Measurements from ENCODE around the gene ZNF699. TPM values are rescaled to one million over a fixed set of nuclear protein-coding genes. Genes with fewer than 3 reads are reported as not detected.

Gene ZNF699
- total and polyA plus RNA-seq, 8 donors = 0.96 to 3.4 (median 1.3) TPM

DNA sequence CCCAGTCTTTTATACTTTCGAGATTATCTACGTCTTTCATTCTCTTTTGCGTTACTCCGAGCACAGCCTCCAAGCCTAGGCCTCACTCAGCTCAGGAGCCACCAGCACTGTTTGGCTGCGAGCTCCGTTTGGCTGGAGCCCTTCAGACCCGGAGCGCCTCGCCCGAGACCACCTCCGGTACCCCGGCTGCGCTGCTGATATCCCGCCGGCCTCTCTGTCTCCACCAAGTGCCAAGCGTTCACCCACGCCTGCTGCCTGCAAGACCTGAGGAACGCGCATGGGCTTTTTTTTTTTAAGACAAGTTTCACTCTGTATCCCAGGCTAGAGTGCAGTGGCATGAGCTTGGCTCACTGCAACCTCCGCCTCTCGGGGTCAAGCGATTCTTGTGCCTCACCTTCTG lies 39.0 kb upstream of the ZNF699 start:
- ATAC-seq = no peak
- FAIRE-seq = no peak
- no peak for DNase-seq
- H3K27ac ChIP-seq = no peak overlapping the region
- H3K36me3 ChIP-seq = peaks cover 0 to 2% (median 1%) of the 10 kb centered on the region in 3 donors
- intact Hi-C loops (cut with DNase I) = no loop called here
- no peak overlapping the region for H3K4me3 ChIP-seq
- WGBS, 2 donors = 95 to 96% methylated on average over 22 of the region's 22 CpGs
- H3K9me3 ChIP-seq = no peaks in the 10 kb centered on the region
- H3K4me1 ChIP-seq = no peaks in the 10 kb centered on the region
- H3K27me3 ChIP-seq = no peaks in the 10 kb centered on the region
- TF ChIP-seq, protein P1, sequence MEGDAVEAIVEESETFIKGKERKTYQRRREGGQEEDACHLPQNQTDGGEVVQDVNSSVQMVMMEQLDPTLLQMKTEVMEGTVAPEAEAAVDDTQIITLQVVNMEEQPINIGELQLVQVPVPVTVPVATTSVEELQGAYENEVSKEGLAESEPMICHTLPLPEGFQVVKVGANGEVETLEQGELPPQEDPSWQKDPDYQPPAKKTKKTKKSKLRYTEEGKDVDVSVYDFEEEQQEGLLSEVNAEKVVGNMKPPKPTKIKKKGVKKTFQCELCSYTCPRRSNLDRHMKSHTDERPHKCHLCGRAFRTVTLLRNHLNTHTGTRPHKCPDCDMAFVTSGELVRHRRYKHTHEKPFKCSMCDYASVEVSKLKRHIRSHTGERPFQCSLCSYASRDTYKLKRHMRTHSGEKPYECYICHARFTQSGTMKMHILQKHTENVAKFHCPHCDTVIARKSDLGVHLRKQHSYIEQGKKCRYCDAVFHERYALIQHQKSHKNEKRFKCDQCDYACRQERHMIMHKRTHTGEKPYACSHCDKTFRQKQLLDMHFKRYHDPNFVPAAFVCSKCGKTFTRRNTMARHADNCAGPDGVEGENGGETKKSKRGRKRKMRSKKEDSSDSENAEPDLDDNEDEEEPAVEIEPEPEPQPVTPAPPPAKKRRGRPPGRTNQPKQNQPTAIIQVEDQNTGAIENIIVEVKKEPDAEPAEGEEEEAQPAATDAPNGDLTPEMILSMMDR (IDR thresholded peaks at IDR 0.05) = no peak

DNA sequence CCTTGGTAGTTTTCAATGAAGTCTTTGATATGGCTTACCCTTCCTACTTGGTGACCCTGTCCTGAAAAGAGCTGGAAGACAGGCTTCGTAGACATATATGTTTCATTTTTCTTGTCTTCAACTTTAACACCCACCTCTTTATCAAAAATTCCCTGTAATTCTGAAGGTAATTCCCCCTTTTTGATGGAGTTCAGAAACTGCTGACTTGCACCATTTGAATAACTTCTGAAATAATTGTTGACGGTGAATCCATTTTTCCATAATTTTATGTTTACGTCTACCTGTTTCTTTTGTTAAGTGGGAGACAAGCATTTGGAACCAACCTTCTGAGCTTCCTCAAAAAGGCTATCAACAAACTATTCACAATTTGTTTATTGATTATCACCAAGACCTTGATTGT lies 38.6 kb upstream of the ZNF699 start:
- Histone ChIP-seq H3K36me3 (peaks cover 0 to 6% (median 5%) of the 10 kb centered on the region in 3 donors), H3K4me1 (no peaks in the 10 kb centered on the region), H3K9me3 (no peaks in the 10 kb centered on the region), H3K27ac (no peak overlapping the region), H3K4me3 (no peak overlapping the region), H3K27me3 (no peaks in the 10 kb centered on the region)
- DNase-seq (no peak), ATAC-seq (no peak), FAIRE-seq (no peak)
- TF ChIP-seq, protein P1 (IDR thresholded peaks at IDR 0.05) = no peak
- intact Hi-C loops (cut with DNase I) = no loop called here
- WGBS, 2 donors = 97% methylated on average over 3 of the region's 3 CpGs

DNA sequence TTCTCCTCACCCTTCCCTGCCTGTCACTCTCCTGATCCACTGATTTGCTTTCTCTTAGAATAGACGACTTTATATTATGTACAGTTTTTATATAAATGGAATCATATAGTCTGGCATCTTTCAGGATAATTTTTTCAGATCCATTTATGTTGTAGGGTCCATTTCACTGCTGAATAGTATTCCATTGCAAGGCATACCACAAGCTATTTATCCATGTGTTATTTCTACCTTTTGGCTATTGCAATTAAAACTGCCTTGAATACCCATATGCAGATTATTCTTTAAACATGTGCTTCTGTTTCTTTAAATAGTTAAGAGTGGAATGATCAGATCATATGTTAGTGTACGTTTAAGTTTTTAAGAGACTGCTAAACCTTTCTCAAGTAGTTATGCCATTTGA lies 35.4 kb upstream of the ZNF699 start:
- H3K9me3 ChIP-seq = peaks cover 0 to 10% (median 6%) of the 10 kb centered on the region in 4 donors
- DNase-seq (no peak), FAIRE-seq (no peak), ATAC-seq (no peak)
- intact Hi-C loops (cut with DNase I) = no loop called here
- H3K4me3 ChIP-seq = no peak overlapping the region
- 89 to 92% methylated on average over 2 of the region's 2 CpGs for WGBS, 2 donors
- H3K4me1 ChIP-seq = no peaks in the 10 kb centered on the region
- H3K36me3 ChIP-seq = peaks cover 0 to 32% (median 20%) of the 10 kb centered on the region in 3 donors
- H3K27me3 ChIP-seq = no peaks in the 10 kb centered on the region
- TF ChIP-seq, protein P1 (IDR thresholded peaks at IDR 0.05) = no peak
- H3K27ac ChIP-seq = no peak overlapping the region

DNA sequence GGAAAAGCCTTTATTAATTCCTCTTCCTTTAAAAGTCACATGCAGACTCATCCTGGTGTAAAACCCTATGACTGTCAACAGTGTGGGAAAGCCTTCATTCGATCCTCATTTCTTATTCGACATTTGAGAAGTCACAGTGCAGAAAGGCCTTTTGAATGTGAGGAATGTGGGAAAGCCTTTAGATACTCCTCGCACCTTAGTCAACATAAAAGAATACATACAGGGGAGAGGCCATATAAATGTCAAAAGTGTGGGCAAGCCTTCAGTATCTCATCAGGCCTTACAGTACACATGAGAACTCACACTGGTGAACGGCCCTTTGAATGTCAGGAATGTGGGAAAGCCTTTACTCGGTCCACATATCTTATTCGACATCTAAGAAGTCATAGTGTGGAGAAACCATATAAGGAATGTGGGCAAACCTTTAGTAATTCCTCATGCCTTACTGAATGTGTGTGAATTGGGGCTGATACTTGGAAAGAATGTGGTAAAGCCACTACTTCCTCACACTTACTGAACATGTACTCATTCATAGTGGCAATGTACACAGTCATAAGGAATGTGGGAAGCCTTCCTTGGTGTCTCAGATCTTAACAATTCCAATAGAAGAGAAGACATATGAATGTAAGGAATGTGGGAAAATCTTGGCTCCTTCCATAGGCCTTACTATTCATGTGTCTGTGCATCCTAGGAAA lies 33.1 kb upstream of the ZNF699 start:
- Histone ChIP-seq H3K27me3 (no peaks in the 10 kb centered on the region), H3K27ac (no peak overlapping the region), H3K9me3 (peaks cover 0 to 10% (median 6%) of the 10 kb centered on the region in 4 donors), H3K36me3 (peaks cover 0 to 42% (median 26%) of the 10 kb centered on the region in 3 donors), H3K4me1 (no peaks in the 10 kb centered on the region), H3K4me3 (no peak overlapping the region)
- no peak for DNase-seq
- 93% methylated on average over 6 of the region's 6 CpGs for WGBS, 2 donors
- no peak for ATAC-seq
- TF ChIP-seq, protein P1 (IDR thresholded peaks at IDR 0.05) = no peak
- FAIRE-seq = no peak
- intact Hi-C loops (cut with DNase I) = no loop called here

DNA sequence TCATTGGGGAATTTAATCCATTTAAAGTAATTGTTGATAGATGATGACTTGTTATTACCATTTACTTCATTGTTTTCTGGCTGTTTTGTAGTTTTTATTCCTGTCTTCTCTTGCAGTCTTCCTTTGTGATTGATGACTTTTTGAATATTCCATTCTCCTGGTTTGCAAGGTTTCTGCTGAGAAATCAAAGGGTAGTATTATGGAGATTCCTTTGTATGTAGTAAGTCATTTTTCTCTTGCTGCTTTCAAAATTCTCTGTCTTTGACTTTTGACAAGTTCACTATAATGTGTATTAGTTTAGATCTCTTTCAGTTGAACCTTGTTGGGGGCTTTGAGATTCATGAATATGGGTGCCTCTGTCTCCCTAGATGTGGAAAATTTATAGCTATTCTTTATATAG lies 20.4 kb upstream of the ZNF699 start:
- intact Hi-C loops (cut with DNase I) = no loop called here
- peaks cover 0 to 5% (median 4%) of the 10 kb centered on the region in 3 donors for H3K36me3 ChIP-seq
- TF ChIP-seq, protein P1 (IDR thresholded peaks at IDR 0.05) = no peak
- FAIRE-seq = no peak
- H3K9me3 ChIP-seq = peaks cover 0 to 5% (median 0%) of the 10 kb centered on the region in 4 donors
- no peaks in the 10 kb centered on the region for H3K27me3 ChIP-seq
- no peaks in the 10 kb centered on the region for H3K4me1 ChIP-seq
- ATAC-seq = no peak
- H3K27ac ChIP-seq = no peak overlapping the region
- DNase-seq = no peak
- H3K4me3 ChIP-seq = no peak overlapping the region

Measured in pancreas (tissue), 10 donors.